GM12801 (cell line): ENCODE data around the gene PDHX.

Source experiments
- TF ChIP-seq, protein P1 (sequence below): IDR thresholded peaks from one replicate; pipeline ENCODE4 v1.5.1; 2011; ENCODE audit warnings: control low read depth; ENCODE audit not compliant: insufficient read length; ENCODE audit errors: extremely low read depth

The PDHX gene

DNA sequence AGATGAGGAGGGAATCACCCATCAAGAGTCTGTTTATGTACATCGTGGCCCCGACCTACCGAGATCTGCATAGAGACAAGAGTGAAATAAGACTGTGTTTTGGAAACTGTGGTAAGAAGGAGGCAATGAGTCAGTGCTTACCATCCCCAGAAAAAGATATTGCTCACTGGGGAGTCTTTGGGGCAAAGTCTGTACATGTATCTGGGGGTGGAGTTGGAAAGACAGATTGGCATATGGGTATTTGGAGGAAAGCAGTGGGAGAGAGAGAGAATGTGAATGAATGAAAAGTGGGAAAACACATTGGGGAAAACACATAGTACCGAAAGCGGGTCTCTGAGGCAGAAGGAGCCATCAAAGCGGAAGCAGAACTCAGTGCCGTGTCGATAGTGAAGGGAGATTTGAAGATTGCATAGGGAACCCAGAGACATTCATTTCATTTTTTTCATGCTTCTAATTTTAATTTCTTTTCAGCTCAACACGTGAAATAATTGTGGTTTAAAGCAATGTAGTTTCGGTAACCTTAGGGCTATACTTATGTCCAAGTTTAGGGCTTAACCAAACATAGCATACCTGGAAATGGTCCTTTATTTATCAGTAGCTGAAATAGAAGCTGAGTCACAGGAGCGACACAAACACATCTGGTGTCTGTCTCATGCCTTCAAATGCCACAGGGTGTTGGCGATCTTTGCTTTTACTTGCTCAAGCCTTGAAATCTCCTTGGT is 124.0 kb downstream of the PDHX start:
- TF ChIP-seq, protein P1, sequence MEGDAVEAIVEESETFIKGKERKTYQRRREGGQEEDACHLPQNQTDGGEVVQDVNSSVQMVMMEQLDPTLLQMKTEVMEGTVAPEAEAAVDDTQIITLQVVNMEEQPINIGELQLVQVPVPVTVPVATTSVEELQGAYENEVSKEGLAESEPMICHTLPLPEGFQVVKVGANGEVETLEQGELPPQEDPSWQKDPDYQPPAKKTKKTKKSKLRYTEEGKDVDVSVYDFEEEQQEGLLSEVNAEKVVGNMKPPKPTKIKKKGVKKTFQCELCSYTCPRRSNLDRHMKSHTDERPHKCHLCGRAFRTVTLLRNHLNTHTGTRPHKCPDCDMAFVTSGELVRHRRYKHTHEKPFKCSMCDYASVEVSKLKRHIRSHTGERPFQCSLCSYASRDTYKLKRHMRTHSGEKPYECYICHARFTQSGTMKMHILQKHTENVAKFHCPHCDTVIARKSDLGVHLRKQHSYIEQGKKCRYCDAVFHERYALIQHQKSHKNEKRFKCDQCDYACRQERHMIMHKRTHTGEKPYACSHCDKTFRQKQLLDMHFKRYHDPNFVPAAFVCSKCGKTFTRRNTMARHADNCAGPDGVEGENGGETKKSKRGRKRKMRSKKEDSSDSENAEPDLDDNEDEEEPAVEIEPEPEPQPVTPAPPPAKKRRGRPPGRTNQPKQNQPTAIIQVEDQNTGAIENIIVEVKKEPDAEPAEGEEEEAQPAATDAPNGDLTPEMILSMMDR: no peak

DNA sequence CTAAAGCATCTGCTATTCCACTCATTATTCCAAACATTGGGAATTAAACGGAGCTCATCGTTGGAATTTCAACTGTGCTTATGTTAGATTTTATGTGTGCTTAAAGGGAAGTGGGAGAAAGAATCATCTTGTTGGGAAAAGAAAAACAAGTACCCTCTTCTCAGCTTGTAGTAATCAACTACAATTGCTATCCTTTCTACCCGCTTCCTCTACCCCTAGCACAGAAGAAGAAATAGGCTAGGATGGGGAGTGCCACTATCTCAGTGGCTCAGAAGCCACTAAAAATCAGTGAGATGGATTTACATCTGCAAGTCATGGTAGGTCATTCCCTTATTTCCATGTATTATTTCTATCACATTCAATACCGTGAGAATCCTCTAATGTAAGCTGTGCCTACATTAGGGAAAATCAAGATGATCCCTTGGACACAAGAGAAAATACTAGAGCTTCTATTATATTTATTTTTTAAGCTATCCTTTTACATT is 124.7 kb downstream of the PDHX start:
- TF ChIP-seq, protein P1: no peak

DNA sequence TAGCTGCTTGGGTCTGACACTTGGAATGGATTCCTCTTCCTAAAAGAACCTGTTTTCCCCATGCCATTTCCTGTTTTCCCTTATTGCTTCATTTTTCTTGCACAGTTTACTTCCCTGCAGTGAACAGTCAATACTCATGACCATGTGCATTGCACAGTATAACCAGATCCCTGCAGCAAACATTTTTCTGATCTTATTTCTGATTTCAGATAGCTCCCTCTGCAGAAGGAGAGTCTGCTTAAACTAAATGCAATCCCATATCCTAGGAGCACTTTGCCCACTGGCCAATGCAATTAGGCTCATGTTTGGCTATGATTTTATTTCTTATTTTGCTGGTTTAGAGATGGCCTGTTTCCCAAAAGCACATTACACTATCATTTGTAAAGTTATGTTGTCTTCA is 125.8 kb downstream of the PDHX start:
- TF ChIP-seq, protein P1: no peak

DNA sequence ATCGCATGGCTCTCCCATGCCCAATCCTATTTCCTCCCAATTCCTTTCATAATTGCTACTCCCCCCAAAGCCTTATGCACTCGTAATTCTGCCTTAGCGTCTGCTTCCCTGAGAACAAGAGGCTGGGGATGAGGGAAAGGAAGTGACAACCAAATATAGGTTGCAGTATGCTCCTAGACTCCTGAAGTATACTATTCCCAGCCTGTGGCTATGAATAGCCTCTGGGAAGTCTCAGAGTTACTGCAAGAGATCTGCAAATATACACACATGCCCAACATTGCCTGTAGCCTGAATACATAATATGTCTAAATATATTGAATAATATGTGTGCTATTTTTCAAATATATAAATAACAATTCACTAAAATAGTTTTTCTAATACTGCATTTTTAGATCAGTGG is 126.5 kb downstream of the PDHX start:
- TF ChIP-seq, protein P1: no peak

- TF ChIP-seq, protein P1: no peak
Measured at GRCh38 chr11:35043936-35044335, 127.5 kb downstream of the PDHX start.

GRCh38 chr11:35045236-35045820 is 128.9 kb downstream of the PDHX start:
- TF ChIP-seq, protein P1: no peak
